Activated T-helper 1 cell treated with anti-CD3 and anti-CD28 coated beads, Interleukin-12 subunit alpha, Interleukin-12 subunit beta, Interleukin-2, Interleukin-4 antibody, amounts not matched to agents 30 ng/mL and 10 ng/mL and 1 ng/mL, durations not matched to agents 14 hours and 24 hours and 36 hours (primary cell): ENCODE data around the gene CLPX. TPM values are rescaled to one million over a fixed set of nuclear protein-coding genes. Genes with fewer than 3 reads are reported as not detected.

ENCODE experiments used
- DNase-seq: peaks from one replicate; pipeline ENCODE4 v3.0.0; 2021; ENCODE audit warnings: low spot score
- H3K27ac Mint-ChIP-seq: one replicate; pipeline ENCODE4 v1.8.0; 2021; ENCODE audit warnings: mild to moderate bottlenecking, mixed read lengths
- H3K27me3 Mint-ChIP-seq: one replicate; pipeline ENCODE4 v1.8.0; 2022; ENCODE audit warnings: mild to moderate bottlenecking, moderate library complexity, mixed read lengths; ENCODE audit not compliant: insufficient read depth
- H3K36me3 Mint-ChIP-seq: one replicate; pipeline ENCODE4 v1.8.0; 2021; ENCODE audit warnings: low read depth, mixed read lengths
- H3K4me1 Mint-ChIP-seq: one replicate; pipeline ENCODE4 v1.8.0; 2021; ENCODE audit warnings: low read depth, mixed read lengths
- H3K4me3 Mint-ChIP-seq: one replicate; pipeline ENCODE4 v1.8.0; 2021; ENCODE audit warnings: mild to moderate bottlenecking, moderate library complexity, mixed read lengths
- H3K9me3 Mint-ChIP-seq: one replicate; pipeline ENCODE4 v1.8.0; 2021; ENCODE audit warnings: mixed read lengths
- intact Hi-C: fragments of 100-400 bp; cut with micrococcal nuclease; formaldehyde crosslinking; loops from one replicate; pipeline ENCODE4 v1.15.1; 2024
- total RNA-seq: library from RNA; stranded (reverse); gene quantifications from 2 replicates; pipeline ENCODE4 v1.2.3, GENCODE V29; 2022

The CLPX gene
- total RNA-seq, 1 donor from 2014 or later: 55.7 TPM

- no peaks in the 10 kb centered on the region for H3K4me1 Mint-ChIP-seq
- H3K27me3 Mint-ChIP-seq: peaks cover 3% of the 10 kb centered on the region
- H3K36me3 Mint-ChIP-seq: no peaks in the 10 kb centered on the region
- H3K27ac Mint-ChIP-seq: no peak overlapping the region
- DNase-seq: no peak
- intact Hi-C loops: no loop called here
- no peak overlapping the region for H3K4me3 Mint-ChIP-seq
- no peaks in the 10 kb centered on the region for H3K9me3 Mint-ChIP-seq
These were observed 28.1 kb upstream of the CLPX start for GRCh38 chr15:65213241-65213640.

GRCh38 chr15:65212097-65212496, 27.0 kb upstream of the CLPX start:
- intact Hi-C loops: no loop called here
- no peak for DNase-seq
- Mint-ChIP-seq H3K36me3 (no peaks in the 10 kb centered on the region), H3K4me1 (no peaks in the 10 kb centered on the region), H3K9me3 (no peaks in the 10 kb centered on the region), H3K27me3 (peaks cover 6% of the 10 kb centered on the region), H3K27ac (no peak overlapping the region), H3K4me3 (no peak overlapping the region)

- intact Hi-C loops: no loop called here
- peaks cover 6% of the 10 kb centered on the region for H3K27me3 Mint-ChIP-seq
- no peak overlapping the region for H3K27ac Mint-ChIP-seq
- no peaks in the 10 kb centered on the region for H3K36me3 Mint-ChIP-seq
- no peak for DNase-seq
- H3K4me1 Mint-ChIP-seq: no peaks in the 10 kb centered on the region
- H3K9me3 Mint-ChIP-seq: no peaks in the 10 kb centered on the region
- no peak overlapping the region for H3K4me3 Mint-ChIP-seq
These were observed 26.4 kb upstream of the CLPX start for GRCh38 chr15:65211482-65211982.

GRCh38 chr15:65210770-65211481, 25.8 kb upstream of the CLPX start, which contains the start of gene CILP:
Gene CILP (minus strand): TSS chr15:65211473. CDS start chr15:65209755, 1,718 bp downstream.
- H3K4me1 Mint-ChIP-seq: no peaks in the 10 kb centered on the region
- intact Hi-C loops: no loop called here
- no peak within 1 kb of the TSS for H3K4me3 Mint-ChIP-seq
- no peak for DNase-seq
- H3K27me3 Mint-ChIP-seq: peaks cover 6% of the 10 kb centered on the region
- no peaks in the 10 kb centered on the region for H3K9me3 Mint-ChIP-seq
- H3K36me3 Mint-ChIP-seq: no peaks in the 10 kb centered on the region
- H3K27ac Mint-ChIP-seq: no peak within 1 kb of the TSS

- no peaks in the 10 kb centered on the region for H3K9me3 Mint-ChIP-seq
- peaks cover 6% of the 10 kb centered on the region for H3K27me3 Mint-ChIP-seq
- intact Hi-C loops: no loop called here
- no peak for DNase-seq
- no peak overlapping the region for H3K27ac Mint-ChIP-seq
- H3K4me3 Mint-ChIP-seq: no peak overlapping the region
- H3K36me3 Mint-ChIP-seq: no peaks in the 10 kb centered on the region
- H3K4me1 Mint-ChIP-seq: no peaks in the 10 kb centered on the region
These were observed 24.8 kb upstream of the CLPX start for GRCh38 chr15:65209701-65210643.

GRCh38 chr15:65208647-65209046, 23.5 kb upstream of the CLPX start:
- no peak for DNase-seq
- Mint-ChIP-seq H3K36me3 (no peaks in the 10 kb centered on the region), H3K4me3 (no peak overlapping the region), H3K27me3 (peaks cover 11% of the 10 kb centered on the region), H3K4me1 (no peaks in the 10 kb centered on the region), H3K27ac (no peak overlapping the region), H3K9me3 (no peaks in the 10 kb centered on the region)
- intact Hi-C loops: no loop called here

- Mint-ChIP-seq H3K4me1 (no peaks in the 10 kb centered on the region), H3K36me3 (no peaks in the 10 kb centered on the region), H3K27me3 (peaks cover 11% of the 10 kb centered on the region), H3K27ac (no peak overlapping the region), H3K9me3 (no peaks in the 10 kb centered on the region), H3K4me3 (no peak overlapping the region)
- intact Hi-C loops: no loop called here
- DNase-seq: no peak
These were observed 22.2 kb upstream of the CLPX start for GRCh38 chr15:65207280-65207840.

- no peaks in the 10 kb centered on the region for H3K4me1 Mint-ChIP-seq
- no peaks in the 10 kb centered on the region for H3K9me3 Mint-ChIP-seq
- H3K27ac Mint-ChIP-seq: no peak overlapping the region
- no peaks in the 10 kb centered on the region for H3K36me3 Mint-ChIP-seq
- H3K4me3 Mint-ChIP-seq: no peak overlapping the region
- intact Hi-C loops: no loop called here
- no peak for DNase-seq
- peaks cover 11% of the 10 kb centered on the region for H3K27me3 Mint-ChIP-seq
These were observed 21.6 kb upstream of the CLPX start for GRCh38 chr15:65206750-65207149.

GRCh38 chr15:65204931-65205660, 20.0 kb upstream of the CLPX start:
- intact Hi-C loops: no loop called here
- no peak for DNase-seq
- no peak overlapping the region for H3K27ac Mint-ChIP-seq
- no peaks in the 10 kb centered on the region for H3K36me3 Mint-ChIP-seq
- no peaks in the 10 kb centered on the region for H3K9me3 Mint-ChIP-seq
- H3K27me3 Mint-ChIP-seq: peaks cover 14% of the 10 kb centered on the region
- no peaks in the 10 kb centered on the region for H3K4me1 Mint-ChIP-seq
- H3K4me3 Mint-ChIP-seq: no peak overlapping the region

- no peaks in the 10 kb centered on the region for H3K9me3 Mint-ChIP-seq
- no peak overlapping the region for H3K4me3 Mint-ChIP-seq
- H3K27me3 Mint-ChIP-seq: peaks cover 13% of the 10 kb centered on the region
- no peak overlapping the region for H3K27ac Mint-ChIP-seq
- intact Hi-C loops: no loop called here
- DNase-seq: no peak
- H3K36me3 Mint-ChIP-seq: no peaks in the 10 kb centered on the region
- no peaks in the 10 kb centered on the region for H3K4me1 Mint-ChIP-seq
These were observed 19.2 kb upstream of the CLPX start for GRCh38 chr15:65204236-65204930.

- no peaks in the 10 kb centered on the region for H3K9me3 Mint-ChIP-seq
These were observed 16.8 kb upstream of the CLPX start for GRCh38 chr15:65201918-65202317.

GRCh38 chr15:65198571-65198970, 13.4 kb upstream of the CLPX start:
- Mint-ChIP-seq H3K27ac (no peak overlapping the region), H3K4me3 (no peak overlapping the region), H3K4me1 (no peaks in the 10 kb centered on the region), H3K9me3 (no peaks in the 10 kb centered on the region), H3K36me3 (no peaks in the 10 kb centered on the region), H3K27me3 (peaks cover 6% of the 10 kb centered on the region)
- intact Hi-C loops: no loop called here
- DNase-seq: no peak

More at GRCh38 chr15:65201918-65202317, 16.8 kb upstream of the CLPX start:
- peaks cover 8% of the 10 kb centered on the region for H3K27me3 Mint-ChIP-seq
- H3K27ac Mint-ChIP-seq: no peak overlapping the region
- H3K4me3 Mint-ChIP-seq: no peak overlapping the region
- DNase-seq: no peak
- intact Hi-C loops: no loop called here
- H3K36me3 Mint-ChIP-seq: no peaks in the 10 kb centered on the region
- no peaks in the 10 kb centered on the region for H3K4me1 Mint-ChIP-seq
